ENCODE results near the gene DDX47.

- TF ChIP-seq CTCF (IDR thresholded peaks at IDR 0.05; ENCODE audit: insufficient read depth, low read length, poor library complexity, severe bottlenecking) (no peak), EZH2phosphoT487 (conservative IDR thresholded peaks at IDR 0.05; ENCODE audit: low read length) (no peak)
Observed at GRCh38 chr12:12810553-12811021, 2.6 kb upstream of the DDX47 start.

Data from SU-DHL-6 (cell line).